ENCODE data around the gene BCL2L1.
A peak's percentile ranks its signal among the peaks of the same experiment; 100 is the strongest.
"Not testable (repeated sequence)": the region's sequence is repeated elsewhere in the genome, so short reads cannot be mapped to it uniquely, and the experiment has no call there.

BCL2L1 gene

DNA sequence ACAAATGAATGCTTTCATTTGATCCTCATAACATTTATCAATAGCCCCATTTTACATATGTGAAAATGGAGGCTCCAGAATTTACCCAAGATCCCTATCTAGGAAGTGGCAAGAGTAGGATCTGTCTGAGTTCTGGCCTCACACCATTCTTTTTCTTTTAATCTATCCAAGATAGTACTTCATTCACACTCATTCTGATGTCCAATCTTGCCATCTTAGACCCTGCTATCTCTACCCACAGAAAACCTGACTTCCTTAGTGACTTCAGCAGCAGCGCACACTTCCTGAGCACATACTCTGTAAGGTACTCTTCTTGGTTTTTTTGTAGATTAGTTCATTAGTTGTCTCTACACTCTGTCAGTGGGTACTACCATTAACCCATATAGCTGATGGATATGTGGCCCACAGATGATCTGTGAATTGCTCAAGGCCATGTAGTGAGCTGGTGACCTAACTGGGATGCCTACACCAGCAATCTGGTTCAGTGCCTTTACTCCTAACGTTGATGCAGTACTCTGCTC lies 48.7 kb downstream of the BCL2L1 start:
- no peak for DNase-seq

DNA sequence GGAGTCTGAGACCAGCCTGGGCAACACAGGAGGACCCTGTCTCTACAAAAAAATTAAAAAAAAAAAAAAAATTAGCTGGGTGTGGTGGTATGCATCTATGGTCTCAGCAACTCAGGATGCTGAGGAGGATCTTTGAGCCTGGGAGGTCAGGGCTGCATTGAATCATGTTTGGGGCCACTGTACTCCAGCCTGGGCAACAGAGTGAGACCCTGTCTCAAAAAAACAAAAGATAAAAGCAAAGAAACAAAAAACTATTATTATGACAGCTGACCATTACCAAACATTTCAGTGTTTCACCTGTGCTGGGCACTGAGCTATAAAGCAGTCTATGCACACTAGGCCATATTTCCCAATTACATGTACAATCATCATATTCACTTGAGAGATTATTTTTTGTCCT lies 49.2 kb downstream of the BCL2L1 start:
- no peak for DNase-seq

DNA sequence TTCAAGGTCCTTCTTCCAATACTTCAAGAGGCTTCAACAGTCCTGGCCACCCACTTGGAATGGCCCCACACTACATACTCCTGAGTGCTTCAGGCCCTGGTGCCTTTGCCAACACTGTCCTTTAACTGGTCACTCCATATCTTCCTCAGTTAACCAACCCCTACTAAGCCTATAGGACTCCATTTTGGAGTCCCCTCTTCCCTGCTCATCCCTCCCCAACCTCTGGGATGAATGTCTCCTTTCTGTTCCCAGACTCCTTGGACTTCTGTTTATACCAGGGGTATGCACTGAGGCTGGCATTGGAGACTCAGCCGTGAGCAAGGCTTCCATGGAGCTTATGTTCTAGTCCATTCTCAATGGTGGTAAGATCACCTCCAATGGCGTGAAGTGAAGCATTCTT lies 51.3 kb downstream of the BCL2L1 start:
- no peak for DNase-seq

DNA sequence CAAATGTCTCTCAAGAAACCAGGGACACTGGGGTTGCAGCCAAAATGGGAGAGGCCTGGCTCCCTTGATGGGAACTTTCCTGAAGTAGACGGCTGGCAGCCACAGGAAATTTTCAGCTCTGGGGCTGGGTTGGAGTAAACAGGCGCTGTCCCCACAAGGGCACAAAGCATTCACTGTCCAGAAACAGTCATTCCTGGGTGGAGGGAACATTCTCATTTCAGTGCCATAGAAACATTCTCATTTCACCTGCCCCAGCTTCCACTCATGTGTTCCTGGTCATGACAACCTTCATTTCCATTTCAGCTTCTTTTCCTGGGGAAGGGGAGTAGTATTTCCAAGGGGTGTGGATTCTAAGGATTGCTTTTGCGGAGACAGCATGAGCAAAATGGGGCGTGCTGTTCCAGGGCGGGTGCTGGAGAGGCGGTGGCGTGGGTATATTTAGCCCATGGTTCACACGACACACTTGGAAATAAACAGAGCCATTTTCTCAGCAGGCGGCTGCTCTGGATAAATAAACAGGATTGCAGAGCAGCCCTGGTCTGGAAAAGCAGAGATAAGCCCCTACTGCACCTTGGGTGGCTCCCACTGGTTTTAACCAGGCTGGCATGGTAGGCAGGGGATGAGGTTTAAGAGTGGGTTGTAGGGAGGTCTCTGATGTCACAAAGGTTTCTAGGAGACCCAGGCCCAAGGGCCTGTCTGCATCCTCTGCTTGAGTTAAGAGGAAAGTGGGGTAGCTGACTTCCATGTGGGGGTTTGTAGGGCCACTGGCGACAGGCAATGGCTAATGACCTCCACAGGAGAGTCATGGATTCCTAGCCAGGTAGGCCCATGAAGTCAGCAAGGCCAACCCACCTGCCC lies 52.1 kb downstream of the BCL2L1 start:
- DNase-seq: no peak

DNA sequence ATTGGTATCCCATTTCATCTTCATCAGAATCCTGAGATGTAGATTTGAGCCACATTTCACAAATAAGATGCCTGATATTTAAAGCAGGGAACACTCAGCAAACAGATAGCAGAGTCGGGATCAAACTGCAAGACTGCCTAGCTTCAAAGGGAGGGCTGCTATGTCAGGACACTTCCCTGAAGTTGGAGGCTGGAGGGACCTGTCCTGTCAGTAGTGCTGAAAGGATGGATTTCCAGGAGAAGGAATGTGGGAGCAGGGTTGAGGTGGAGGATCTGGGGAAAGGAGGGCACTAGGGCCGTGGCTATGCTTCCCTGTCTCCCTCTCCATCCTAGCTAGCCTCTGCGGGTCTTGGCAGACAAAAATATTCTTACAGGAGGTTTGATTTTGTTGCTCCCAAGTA lies 52.8 kb downstream of the BCL2L1 start:
- DNase-seq: no peak

DNA sequence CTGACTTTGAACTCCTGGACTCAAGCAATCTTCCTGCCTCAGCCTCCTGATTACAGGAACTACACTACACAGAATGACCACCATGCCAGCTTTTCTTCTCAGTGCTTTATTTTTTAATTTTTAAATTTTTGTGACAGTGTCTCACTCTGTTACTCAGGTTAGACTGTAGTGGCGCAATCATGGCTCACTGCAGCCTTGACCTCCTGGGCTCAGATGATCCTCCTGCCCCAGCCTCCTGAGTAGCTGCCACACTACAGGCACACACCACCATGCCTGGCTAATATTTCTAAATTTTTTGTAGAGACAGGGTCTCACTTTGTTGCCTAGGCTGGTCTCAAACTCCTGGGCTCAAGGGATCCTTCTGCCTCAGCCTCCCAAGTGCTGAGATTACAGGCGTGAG lies 53.7 kb downstream of the BCL2L1 start:
- not testable (repeated sequence) for DNase-seq

DNA sequence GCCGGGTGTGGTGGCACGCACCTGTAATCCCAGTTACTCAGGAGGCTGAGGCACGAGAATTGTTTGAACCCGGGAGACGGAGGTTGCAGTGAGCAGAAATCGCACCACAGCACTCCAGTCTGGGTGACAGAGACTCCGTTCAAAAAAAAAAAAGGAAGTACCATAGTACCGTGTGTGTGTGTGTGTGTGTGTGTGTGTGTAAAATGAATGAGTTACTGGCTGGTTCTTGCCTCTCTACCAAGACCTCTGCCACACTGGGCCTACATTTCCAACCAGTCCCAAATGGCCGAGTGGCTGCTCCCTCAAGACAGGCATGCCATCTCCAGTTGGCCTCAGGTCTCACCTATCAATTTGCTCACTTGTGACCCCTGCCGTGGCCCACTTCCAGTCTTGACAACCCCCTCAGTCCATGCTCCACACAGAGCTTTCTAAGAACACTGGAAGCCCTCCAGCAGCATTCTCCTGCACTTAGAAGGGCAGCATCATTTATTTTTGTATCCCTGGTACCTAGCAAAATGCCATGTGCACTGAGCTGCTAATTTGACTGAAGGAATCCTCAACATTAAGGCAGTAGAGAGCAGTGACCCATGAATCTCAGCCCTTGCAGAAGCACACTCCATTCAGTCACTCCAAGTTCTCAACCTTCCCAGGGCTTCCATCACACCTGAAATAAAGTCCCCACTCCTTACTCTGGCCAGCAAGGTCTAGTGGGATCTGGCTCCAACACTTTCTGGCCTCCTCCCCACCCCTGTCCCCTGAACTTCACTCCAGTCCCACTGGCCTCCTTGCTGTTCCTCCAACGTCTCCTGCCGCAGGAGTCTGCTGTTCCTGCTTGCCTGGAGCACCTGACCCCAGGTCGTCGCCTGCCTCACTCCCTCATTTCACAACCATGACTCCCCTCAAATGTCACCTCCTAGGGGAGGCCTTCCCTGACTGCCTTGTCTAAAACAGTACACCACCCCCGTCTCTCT lies 55.1 kb downstream of the BCL2L1 start:
- DNase-seq: peak in 1 of 6 experiments; percentile 5

DNA sequence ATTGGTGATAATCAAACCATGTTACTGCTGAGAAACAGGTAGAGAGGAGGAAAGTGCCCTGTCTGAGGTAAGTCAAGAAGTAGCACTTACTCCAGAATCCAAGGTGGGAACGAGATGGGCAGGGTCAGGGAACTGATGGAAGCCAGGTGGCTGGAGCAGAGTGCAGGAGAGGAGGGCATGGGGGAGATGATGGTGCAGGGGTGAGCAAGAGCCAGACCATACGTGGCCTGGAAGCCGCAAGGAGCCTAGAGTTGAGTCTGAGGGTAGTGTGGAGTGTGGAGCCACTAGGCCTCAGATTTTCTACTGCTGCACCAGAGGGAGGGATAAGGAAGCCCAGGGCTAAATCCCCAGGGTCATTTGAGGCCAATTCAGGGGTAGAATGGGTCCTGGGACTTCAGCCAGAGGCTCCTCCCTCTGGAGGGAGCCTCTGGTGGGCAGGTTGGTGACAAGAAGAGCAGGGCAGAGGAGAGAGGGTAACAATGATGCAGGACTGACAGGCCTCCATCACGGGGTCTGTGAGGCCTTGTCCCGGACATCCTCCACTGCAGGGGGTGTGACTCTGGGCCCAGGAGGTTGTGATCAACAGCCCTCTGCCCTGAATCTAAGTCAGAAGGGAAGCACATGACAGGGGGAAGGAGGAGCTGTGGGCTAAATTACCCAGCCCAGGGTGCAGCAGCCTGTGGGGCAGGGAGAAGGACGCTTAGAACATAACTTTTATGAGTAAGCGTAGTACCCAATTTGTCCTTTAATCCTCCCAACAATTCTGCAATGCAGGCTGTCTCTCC lies 56.2 kb downstream of the BCL2L1 start:
- DNase-seq: no peak

DNA sequence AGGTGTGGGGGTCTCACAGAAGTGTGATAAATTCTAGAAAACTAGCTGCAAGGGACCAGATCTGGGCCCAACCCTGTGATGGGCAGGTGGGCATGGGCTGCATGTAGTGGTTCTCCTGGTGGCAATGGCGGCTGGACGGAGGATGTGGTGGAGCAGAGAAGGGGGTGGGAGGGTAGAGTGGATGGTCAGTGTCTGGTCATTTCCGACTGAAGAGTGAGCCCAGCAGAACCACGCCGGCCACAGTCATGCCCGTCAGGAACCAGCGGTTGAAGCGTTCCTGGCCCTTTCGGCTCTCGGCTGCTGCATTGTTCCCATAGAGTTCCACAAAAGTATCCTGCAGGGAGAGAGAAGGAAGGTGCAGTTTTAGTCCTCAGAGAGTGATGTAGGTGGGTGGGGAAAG lies 56.9 kb downstream of the BCL2L1 start:
- no peak for DNase-seq

DNA sequence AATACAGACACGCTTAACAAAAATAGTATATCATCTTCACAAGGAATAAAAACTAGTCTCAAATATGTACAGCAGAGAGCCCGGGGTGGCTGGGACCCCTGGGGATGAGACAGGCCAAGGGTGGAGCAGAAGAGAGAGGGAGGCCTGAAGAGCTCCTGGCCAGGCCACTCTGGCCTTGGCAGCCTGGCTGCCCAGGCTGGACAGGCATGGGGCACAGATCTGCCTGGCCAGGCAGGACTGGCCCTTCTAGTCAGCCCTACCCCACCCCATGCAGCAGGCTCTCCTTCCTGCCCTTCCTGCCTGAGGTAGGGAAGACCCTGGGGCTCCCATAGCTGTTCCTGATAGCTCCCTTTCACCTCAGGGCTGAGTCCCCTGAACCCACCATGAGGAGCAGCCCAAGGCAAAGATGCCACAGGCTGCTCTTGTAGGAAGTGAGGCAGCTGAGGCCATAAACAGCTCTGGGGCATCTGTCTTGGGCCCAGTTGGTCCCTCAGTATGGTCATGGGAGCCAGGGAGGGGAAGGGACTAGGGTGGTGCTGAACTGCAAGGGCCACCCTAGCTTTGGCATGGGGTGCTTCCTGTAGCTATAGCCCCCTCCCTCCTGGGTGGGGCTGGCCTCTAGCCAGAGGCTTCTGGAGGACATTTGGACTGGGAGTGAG lies 57.8 kb downstream of the BCL2L1 start:
- no peak for DNase-seq

DNA sequence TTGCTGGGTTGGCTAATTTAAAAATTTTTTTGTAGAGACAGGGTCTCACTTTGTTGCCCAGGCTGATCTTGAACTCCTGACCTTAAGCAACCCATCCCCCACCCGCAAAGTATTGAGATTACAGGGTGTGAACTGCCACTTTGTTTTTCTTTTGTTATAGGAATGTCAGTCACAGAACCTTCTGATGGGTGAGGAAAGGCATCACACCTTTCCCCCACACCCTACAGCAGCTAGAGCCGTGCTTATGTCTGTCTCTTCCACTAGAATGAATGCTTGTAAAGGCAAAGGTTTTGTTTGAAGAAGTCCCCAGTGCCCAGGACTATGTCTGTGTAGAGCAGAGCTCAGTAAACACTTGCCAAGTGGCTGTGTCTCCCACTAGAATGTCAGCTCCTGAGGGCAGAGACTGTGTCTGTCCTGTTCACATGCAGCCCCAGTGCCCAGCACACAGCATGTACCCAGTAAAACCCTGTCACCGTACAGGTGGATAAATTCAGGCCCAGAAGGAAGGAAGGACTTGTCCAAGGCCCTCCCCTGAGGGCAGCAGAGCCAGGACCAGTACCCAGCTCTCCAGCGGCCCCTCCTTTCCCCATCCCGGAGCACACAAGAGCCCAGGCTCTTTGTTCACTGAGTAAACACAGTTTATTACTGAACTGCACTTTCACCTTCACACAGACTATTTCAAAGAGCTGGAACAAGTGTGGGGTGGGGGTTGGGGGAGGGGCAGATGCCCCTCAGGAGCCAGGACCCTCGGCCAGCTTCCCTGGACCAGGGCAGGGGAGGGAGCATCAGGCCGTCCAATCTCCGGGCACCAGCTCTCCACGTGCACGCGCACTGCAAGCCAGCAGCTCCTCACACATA lies 58.6 kb downstream of the BCL2L1 start:
- no peak for DNase-seq

DNA sequence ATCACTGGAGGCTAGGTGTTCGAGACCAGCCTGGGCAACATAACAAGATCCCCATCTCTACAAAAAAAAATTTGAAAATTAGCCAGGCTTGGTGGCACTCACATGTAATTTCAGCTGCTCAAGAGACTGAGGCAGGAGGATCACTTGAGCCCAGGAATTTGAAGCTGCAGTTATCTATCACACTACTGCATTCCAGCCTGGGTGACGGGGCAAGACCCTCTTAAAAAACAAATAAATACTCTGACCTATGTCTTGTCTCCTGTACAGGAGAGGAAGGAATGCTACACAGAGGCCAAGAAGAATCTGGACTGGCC lies 59.2 kb downstream of the BCL2L1 start:
- DNase-seq: no peak

DNA sequence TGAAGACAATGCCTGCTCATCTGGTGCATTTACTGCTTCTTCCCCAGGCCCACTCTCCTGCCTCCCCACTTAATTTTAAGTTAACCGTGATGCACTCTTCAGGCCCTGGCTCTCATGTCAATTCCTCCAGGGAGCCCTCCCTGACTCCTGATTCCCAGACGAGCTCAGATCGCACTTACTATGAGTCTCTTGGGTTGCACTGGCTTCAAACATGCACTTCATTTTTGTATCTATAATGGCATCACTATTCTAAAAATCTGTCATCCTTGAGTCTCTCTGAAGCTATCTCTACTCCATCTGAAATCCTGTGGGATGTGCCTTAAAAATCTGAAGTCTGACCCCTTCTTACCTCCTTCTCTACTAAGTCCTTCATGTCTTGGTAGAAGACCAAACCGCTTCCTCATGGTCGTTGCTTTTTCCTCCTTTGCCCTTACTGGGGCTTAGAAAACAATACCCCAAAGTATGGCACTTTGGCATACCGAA lies 60.3 kb downstream of the BCL2L1 start:
- no peak for DNase-seq

DNA sequence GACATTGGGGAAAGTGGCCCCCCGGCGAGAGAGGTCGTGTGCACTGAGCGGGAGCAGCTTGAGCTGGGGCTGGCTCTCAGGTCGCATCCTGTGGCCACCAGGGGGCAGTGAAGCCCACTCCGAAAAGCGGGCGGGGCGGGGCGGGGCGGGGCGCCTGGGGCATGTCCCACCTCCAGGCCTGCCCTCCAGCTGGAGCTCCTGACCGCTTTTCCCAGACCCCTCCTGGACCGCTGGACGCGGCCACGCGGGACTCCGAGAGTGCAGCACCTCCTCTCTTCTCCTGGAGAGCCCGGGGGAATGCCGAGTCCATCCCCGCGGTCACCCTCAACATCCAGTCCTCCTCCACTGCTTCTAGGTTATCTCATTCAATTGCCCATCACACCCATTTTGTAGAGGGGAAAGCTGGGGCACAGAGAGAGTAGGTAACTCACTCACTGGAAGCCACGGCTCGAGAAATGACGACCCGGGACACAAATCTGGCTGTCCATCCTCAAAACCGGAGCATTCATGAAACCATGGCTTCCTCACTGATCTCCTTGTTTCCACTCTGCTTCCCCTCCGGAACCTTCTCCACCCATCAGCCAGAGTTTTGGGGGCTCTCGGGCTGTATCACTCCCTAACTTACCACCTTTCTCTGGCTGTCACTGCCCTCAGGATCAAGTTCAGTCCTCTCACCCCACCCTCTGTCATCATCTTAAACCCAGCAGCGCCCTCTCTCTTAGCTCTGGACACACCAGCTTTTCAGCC lies 60.9 kb downstream of the BCL2L1 start:
- peak; percentile 56 to 87 (median 78) for DNase-seq

DNA sequence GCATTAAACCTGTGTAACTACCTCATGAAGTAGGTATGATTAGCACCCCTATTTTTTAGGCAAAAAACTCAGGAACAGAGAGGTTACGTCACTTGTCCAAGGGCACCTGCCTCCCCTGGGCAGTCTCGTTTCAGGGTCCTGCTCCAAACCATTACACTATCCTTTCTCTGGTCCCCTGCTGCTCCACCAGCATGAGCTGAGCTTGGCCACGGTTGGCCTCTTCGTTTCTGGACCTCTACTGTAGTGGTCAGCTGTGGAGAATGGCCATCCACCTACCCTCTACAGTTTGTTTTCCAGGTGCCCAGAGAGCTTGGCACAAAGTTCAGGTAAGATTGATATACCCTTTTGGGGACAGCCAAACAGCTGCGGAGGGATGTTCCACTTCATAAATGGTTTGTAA lies 68.1 kb downstream of the BCL2L1 start:
- no peak for DNase-seq

DNA sequence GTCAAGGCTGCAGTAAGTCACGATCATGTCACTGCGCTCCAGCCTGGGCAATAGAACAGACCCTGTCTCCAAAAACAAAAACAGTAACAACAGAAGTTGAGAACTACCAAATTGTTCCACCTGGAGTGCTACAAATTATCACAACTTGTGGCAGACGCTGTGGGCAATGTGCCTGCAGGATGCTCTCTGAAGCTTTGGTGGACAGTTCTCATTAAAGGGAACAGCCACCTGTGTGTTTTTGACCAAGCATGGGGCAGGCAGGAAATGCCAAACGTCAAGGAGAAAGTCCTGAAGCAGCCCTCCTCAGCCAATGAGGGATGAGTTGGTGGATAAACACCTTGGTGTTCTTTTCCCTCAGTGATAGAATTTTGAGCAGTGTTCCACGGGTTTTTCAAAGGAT lies 69.1 kb downstream of the BCL2L1 start:
- DNase-seq: no peak

DNA sequence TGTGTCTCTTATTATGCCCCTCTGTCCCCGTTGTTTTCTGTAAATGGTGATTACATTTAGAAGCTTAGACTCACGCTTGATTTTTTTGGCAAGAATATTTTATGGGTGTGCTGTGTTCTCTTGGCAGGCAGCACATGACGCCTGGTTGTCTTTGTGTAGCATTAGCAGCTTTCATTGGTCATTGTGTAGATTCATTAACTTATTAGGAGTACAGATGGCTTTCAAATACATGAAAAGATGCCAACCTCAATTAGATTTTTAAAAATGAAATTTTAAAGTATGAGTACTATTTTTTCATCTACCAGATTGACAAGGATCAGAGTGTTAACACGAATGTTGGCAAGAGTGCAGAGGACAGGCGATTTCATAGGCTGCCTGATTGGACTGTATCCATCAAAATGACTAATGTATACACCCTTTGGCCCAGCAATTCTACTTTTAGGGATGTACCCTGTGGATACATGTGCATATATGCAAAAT lies 69.7 kb downstream of the BCL2L1 start:
- DNase-seq: no peak

DNA sequence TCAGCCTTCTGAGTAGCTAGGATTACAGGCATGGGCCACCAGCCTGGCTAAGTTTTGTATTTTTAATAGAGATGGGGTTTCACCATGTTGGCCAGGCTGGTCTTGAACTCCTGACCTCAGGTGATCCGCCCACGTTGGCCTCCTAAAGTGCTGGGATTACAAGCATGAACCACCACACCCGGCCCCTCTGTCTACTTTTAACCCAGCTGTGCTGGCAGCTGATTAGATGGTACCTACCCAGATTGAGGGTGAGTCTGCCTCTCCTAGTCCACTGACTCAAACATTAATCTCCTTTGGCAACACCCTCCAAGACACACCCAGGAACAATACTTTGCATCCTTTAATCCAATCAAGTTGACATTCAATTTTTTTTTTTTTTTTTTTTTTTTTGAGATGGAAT lies 74.6 kb downstream of the BCL2L1 start:
- DNase-seq: not testable (repeated sequence)

DNA sequence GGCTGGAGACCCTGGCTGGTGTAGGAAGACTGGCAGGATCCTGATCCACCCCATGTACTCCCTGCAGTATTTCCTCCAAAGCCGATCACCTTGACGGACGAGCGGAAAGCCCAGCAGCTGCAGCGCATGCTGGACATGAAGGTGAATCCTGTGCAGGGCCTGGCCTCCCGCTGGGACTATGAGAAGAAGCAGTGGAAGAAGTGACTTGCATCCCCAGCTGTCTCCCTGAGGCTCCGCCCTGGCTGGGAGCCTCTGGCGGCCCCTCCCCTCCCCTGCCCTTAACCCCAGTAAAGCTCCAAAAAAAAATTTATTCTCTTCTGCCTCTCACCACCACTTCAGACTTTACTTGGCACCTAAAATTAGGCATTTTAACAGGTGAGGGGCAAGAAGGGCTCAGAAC lies 78.0 kb downstream of the BCL2L1 start:
- DNase-seq: no peak

DNA sequence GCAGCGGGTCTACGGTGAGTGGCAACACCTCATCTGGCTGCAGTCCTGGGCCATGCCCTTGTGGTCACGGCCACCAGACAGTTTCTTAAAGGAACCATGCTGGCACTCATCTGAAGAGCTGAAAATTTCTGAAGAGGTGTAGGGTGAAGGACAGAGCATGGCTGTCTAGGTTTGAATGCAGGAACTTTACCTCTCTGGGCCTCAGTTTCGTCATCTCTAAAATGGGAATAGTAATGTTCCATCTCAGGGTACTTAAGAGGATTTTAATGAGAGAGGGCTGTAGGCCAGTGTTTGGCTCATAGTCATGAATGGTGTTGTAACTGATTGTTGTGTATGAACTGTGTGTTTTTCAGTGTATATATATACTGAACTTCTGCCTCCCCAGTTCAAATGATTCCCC lies 79.1 kb downstream of the BCL2L1 start:
- DNase-seq: no peak
